Erythroblast (primary cell): ENCODE results near the gene TRANK1.

Experiments used
- GATA1 ChIP-seq: IDR thresholded peaks from 2 replicates; pipeline ENCODE4 v1.6.1; 2011; ENCODE audit warnings: low read depth, mild to moderate bottlenecking, control low read depth, low read length, moderate library complexity
- POLR2A ChIP-seq: IDR thresholded peaks from 2 replicates; pipeline ENCODE4 v1.6.1; 2011; ENCODE audit warnings: mild to moderate bottlenecking, low read length

GRCh38 chr3:36891701-36892160 is 53.1 kb downstream of the TRANK1 start:
- TF ChIP-seq POLR2A (no peak), GATA1 (no peak)
